MCF 10A (cell line): ENCODE measurements around the gene TUG1. TPM values are rescaled to one million over a fixed set of nuclear protein-coding genes. Genes with fewer than 3 reads are reported as not detected.

ENCODE experiments used
- BruUV-seq: library from RNA; stranded (reverse); fragments of 400-500 nt; replicated peaks from 2 replicates; lab custom pipeline; 2021; lab: Mats Ljungman, UMichigan
- CTCF ChIA-PET: fragments of 300-600 bp; sonication (Branson Sonifier 250); formaldehyde crosslinking; extraction: SDS; loops from one replicate; lab custom pipeline; 2021; ENCODE audit warnings: antibody characterized with exemption, inconsistent platforms; lab: Yijun Ruan, JAX
- POLR2A ChIA-PET: fragments of 300-600, 350-650 bp; sonication (Branson Sonifier 250); formaldehyde crosslinking; extraction: SDS; loops from one replicate; lab custom pipeline; 2020; ENCODE audit warnings: antibody characterized with exemption, inconsistent platforms; lab: Yijun Ruan, JAX
- DNase-seq: peaks from one replicate; pipeline ENCODE4 v3.0.0-alpha.2; 2018; ENCODE audit not compliant: unreplicated experiment
- H3K27ac Mint-ChIP-seq: one replicate; pipeline ENCODE4 v1.8.0; 2022; ENCODE audit warnings: mild to moderate bottlenecking, low read depth, mixed read lengths; ENCODE audit not compliant: unreplicated experiment
- H3K27me3 Mint-ChIP-seq: one replicate; pipeline ENCODE4 v1.8.0; 2022; ENCODE audit warnings: mixed read lengths; ENCODE audit not compliant: insufficient read depth, unreplicated experiment
- H3K36me3 Mint-ChIP-seq: one replicate; pipeline ENCODE4 v1.8.0; 2022; ENCODE audit warnings: mild to moderate bottlenecking, moderate library complexity, mixed read lengths; ENCODE audit not compliant: insufficient read depth, unreplicated experiment
- H3K4me1 Mint-ChIP-seq: one replicate; pipeline ENCODE4 v1.8.0; 2022; ENCODE audit warnings: mixed read lengths; ENCODE audit not compliant: insufficient read depth, unreplicated experiment
- H3K4me3 Mint-ChIP-seq: one replicate; pipeline ENCODE4 v1.8.0; 2022; ENCODE audit warnings: mild to moderate bottlenecking, moderate library complexity, mixed read lengths; ENCODE audit not compliant: unreplicated experiment
- H3K9me3 Mint-ChIP-seq: one replicate; pipeline ENCODE4 v1.8.0; 2022; ENCODE audit warnings: mixed read lengths; ENCODE audit not compliant: unreplicated experiment
- CTCF ChIP-seq: fragments of 200-600 bp; IDR thresholded peaks from one replicate; pipeline ENCODE4 v1.8.0; 2022; ENCODE audit warnings: antibody characterized with exemption, mild to moderate bottlenecking; ENCODE audit not compliant: unreplicated experiment
- intact Hi-C: fragments of 100-400 bp; cut with micrococcal nuclease; formaldehyde crosslinking; loops from 2 replicates; pipeline ENCODE4 v1.14.1; 2022
- total RNA-seq: library from RNA; stranded (reverse); gene quantifications from 2 replicates; pipeline ENCODE4 v1.2.3, GENCODE V29; 2022

The TUG1 gene
- total RNA-seq, 1 experiment from 2014 or later, result 85.5 TPM

GRCh38 chr22:30940685-30941362 lies 28.2 kb upstream of the TUG1 start:
- intact Hi-C loops, result no loop called here
- Mint-ChIP-seq H3K36me3 (peaks cover 84% of the 10 kb centered on the region), H3K4me1 (no peaks in the 10 kb centered on the region), H3K27me3 (no peaks in the 10 kb centered on the region), H3K9me3 (no peaks in the 10 kb centered on the region), H3K27ac (no peak overlapping the region), H3K4me3 (no peak overlapping the region)
- no peak for TF ChIP-seq CTCF
- BruUV-seq, result no TSS peak
- ChIA-PET POLR2A (interaction anchor here (0.6 to 1.5 kb wide), 2 partner anchors 11 to 115 kb away, joined by 3 to 4 read pairs; no protein-coding TSS in a partner anchor), CTCF (interaction anchor here (0.6 to 1.1 kb wide), 6 partner anchors 9 to 402 kb away, joined by 3 to 4 read pairs (median 3); no protein-coding TSS in a partner anchor)
- DNase-seq, result no peak

GRCh38 chr22:30941363-30941740 lies 27.7 kb upstream of the TUG1 start:
- no peak overlapping the region for H3K4me3 Mint-ChIP-seq
- TF ChIP-seq CTCF, result no peak
- intact Hi-C loops, result no loop called here
- DNase-seq, result no peak
- no peaks in the 10 kb centered on the region for H3K4me1 Mint-ChIP-seq
- H3K36me3 Mint-ChIP-seq, result peaks cover 84% of the 10 kb centered on the region
- BruUV-seq, result no TSS peak
- H3K27me3 Mint-ChIP-seq, result no peaks in the 10 kb centered on the region
- ChIA-PET CTCF (interaction anchor here (0.6 to 1.1 kb wide), 2 partner anchors 9 to 62 kb away, joined by 3 to 4 read pairs; no protein-coding TSS in a partner anchor), POLR2A (interaction anchor here (0.6 to 1.5 kb wide), 3 partner anchors 11 to 235 kb away, joined by 3 to 4 read pairs (median 3); no protein-coding TSS in a partner anchor)
- no peaks in the 10 kb centered on the region for H3K9me3 Mint-ChIP-seq
- H3K27ac Mint-ChIP-seq, result no peak overlapping the region

- Mint-ChIP-seq H3K9me3 (no peaks in the 10 kb centered on the region), H3K27me3 (no peaks in the 10 kb centered on the region), H3K4me3 (no peak overlapping the region), H3K36me3 (peaks cover 74% of the 10 kb centered on the region), H3K27ac (no peak overlapping the region), H3K4me1 (no peaks in the 10 kb centered on the region)
- ChIA-PET CTCF (interaction anchor here (0.7 kb wide), 1 partner anchor 189 kb away, joined by 3 read pairs; no protein-coding TSS in a partner anchor), POLR2A (no interaction called here)
- intact Hi-C loops, result no loop called here
- TF ChIP-seq CTCF, result no peak
- no TSS peak for BruUV-seq
- no peak for DNase-seq
Measured at GRCh38 chr22:30943368-30943767, 25.7 kb upstream of the TUG1 start.

- ChIA-PET CTCF (interaction anchor here (1.0 to 2.3 kb wide), 5 partner anchors 11 to 286 kb away, joined by 3 to 8 read pairs (median 6); partner anchors contain the start of gene SELENOM), POLR2A (interaction anchor here (1.1 to 1.6 kb wide), 3 partner anchors 13 to 137 kb away, joined by 3 to 4 read pairs (median 3); no protein-coding TSS in a partner anchor)
- TF ChIP-seq CTCF, result no peak
Measured at GRCh38 chr22:30944986-30945385, 24.1 kb upstream of the TUG1 start.

More at GRCh38 chr22:30944986-30945385, 24.1 kb upstream of the TUG1 start:
- Mint-ChIP-seq H3K27ac (no peak overlapping the region), H3K4me1 (no peaks in the 10 kb centered on the region), H3K36me3 (peaks cover 62% of the 10 kb centered on the region), H3K4me3 (no peak overlapping the region), H3K27me3 (no peaks in the 10 kb centered on the region), H3K9me3 (no peaks in the 10 kb centered on the region)
- intact Hi-C loops, result no loop called here
- no peak for DNase-seq
- no TSS peak for BruUV-seq
